ENCODE results near the gene GPR68.
"Not testable (repeated sequence)": the region's sequence is repeated elsewhere in the genome, so short reads cannot be mapped to it uniquely, and the experiment has no call there.

GPR68 gene

DNA sequence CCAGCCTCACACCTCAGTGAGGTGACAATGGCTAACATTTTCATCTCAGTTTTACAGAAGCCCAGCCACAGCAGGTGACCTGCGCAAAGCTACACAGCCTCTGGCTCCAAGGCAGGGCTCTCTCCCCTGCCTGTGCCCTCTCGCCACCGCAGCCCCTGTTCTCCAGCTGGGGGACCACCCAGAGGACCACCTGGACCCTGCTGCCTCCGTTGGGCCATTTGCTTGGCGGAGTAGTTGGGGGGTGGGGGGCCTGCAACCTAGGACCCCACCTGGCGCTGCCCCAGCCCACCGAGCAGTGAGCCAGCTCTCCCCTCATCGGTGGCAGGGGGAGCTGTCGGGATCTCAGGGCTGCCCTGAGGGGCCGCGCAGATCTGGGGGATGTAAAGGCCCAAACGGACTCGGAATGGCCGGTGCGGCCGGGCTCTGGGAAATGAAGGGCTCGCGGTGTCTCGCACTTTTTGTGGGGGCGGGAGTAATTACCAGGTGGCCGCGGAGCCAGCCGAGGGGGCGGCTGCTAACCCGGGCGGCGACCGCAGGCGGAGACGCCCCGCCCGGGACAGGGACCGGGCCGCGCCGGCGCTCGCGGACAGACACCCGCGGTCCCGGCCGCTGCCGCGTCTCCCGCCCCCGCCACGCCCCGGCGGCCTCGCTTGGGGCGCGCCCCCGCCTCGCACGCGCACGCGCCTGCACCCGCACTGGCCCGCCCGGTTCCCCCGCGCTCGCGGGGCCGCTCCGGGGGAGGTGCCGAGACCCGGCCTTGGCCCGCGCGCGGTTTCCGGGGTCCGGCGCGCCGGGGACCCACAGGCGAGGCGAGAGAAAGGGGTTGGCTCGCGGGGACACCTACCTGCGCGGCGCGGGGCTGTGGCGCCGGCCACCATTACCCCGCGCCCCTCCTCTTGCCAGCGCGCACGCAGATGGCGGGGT is 8.6 kb upstream of the GPR68 start:
- no peak for FAIRE-seq

DNA sequence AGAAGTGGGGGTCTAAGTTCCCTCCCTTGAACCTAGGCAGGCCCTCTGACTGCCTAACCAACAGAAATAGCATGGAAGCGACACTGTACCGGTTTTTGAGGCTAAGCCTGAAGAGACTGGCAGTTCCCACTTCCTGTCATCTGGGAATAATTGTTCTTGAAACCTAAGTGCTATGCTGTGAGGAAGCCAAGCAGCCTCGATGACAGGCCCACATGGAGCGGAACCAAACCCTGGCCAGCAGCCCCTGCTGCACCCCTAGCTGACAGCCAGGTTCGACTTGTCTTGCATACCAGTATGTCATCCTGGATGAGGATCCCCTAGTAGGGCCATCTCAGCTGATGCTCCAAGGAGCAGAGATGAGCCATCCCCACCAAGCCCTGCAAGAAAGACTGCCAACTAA is 6.4 kb upstream of the GPR68 start:
- FAIRE-seq = no peak

DNA sequence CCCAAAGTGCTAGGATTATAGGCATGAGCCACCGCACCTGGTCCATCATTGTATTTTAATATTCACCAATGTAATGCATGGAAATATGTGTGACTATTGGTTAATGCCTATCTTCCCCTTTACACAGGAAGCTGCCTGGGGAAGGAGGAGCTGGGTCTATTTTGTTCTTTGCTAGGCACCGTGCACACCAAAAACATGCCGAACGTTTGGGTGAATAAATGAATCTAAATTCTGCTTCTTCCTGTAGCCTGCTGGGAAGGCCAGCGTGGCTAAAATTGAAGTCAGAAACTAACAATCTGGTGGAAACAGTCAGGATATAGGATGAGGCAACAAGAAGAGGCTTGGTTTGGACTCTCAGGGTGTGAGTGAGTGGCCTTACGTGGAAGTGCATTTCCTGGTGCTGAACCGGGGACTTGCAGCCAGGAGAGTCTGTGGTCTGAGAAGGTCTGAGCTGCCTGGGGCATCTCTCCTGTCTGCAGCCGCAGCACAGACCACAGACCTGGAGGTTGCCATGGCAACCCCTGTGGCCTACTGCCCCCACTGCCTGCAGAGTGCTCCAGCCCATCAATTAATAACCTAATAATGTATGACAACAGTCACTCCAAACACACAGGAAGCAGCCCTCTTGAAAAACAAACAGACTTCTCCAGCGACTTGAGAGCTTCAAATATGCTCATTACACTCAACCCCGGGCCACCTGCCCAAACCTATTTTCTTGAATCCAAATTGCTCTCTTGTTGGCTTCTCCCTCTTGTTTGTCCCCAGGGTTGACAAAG is 5.5 kb upstream of the GPR68 start:
- FAIRE-seq = peak; percentile 33

DNA sequence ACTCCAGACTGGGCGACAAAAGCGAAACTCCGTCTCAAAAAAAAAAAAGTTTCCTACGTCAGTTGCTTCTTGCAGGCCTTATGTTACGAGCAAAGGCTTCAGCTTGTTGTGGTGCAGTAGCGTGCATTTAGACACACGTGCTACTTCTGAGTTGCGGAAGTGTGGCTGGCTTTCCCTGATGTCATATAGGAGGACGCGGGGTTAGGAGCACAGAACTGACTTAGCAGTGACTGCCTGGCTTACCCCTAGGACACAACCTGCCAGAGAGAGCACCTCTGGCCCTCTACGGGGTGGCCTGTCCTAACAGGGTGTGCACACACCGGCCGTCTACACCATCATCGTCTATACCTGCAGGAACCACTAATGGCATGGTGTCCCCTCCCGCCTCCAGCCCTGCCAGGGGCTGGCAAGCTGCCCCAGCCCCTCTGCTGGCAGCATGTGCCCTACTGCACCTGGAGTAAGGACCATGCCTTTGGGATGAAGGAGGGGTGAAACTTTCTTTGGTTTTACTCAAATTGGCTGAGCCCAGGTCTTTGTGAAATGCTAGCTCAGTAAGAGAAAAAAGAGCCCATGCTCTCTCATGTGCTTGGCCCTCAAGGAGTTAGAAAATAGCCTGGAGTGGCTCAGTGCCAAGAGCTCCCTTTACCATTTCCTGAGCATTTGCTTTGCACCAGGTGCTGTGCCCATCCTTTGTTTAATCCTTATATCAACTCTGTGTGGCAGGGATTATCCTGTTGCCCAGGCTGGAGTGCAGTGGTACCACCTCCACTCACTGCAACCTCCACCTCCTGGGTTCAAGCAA is 1.7 kb upstream of the GPR68 start:
- FAIRE-seq = no peak

DNA sequence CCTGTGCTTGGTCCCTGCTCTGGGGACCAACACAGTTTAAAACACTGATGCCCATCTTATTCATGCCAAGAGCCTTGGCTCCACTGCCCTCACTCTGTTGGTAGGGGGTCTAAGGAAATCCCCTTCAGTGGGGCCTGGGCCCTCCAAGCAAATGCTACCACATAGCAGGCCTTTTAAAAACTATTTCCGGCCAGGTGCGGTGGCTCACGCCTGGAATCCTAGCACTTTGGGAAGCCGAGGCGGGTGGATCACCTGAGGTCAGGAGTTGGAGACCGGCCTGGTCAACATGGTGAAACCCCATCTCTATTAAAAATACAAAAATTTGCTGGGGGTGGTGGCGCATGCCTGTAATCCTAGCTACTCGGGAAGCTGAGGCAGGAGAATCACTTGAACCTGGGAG is 1.1 kb upstream of the GPR68 start:
- not testable (repeated sequence) for FAIRE-seq

DNA sequence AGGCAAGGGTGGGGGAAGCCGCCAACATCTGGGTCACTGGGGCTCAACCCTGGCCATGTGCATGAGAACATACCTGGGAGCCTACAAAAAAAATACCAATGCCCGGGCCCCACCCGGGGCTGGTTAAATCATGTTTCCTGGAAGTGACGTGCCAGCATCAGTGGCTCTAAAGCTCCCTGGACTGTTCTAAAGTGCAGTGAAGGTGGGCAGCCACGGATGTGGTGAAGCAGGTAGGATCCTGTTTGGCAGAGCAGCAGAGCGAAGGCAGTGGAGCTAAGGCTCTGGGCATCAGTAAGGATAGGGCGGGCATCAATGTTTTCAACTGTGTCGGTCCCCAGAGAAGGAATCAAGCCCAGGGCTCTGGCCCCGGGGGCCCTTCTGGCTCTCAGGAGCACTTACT is 525 bp upstream of the GPR68 start:
- no peak for FAIRE-seq

DNA sequence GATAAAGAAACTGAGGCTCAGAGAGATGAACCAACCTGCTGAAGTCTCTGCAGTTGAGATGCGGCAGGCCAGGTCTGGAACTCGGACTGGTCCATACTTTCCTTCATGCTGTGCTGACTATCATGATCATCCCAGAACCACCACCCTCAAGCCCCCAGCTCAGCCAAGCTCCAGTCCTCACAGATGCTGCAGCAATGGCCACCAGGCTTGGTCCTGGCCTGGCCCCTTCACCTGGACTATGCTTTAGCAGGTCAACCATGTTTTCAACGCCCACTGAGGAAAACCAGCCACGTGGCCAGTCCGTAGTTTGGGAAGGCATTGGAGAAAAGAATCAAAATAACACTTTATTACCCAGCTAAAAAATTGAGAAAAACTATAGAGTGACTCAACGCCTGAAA is 1.4 kb downstream of the GPR68 start:
- FAIRE-seq = no peak

DNA sequence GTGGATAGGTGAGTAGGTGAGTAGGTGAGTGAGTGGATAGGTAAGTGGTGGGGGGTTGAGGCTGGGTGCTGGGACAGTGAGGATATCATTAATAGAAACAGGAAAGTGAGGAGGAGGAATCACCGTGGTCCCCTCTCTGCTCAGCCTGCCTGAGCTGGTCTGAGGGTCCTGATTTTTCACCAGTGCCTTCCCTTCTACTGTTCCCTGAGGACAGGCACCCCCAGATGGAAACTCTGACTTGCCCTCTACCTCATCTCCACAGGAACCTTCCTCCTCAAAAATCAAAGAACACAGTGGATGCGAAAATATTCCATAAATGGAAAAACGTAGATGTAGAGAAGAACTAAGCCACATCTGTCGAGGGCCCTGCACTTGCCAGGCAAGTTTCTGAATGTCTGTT is 1.9 kb downstream of the GPR68 start:
- no peak for FAIRE-seq

DNA sequence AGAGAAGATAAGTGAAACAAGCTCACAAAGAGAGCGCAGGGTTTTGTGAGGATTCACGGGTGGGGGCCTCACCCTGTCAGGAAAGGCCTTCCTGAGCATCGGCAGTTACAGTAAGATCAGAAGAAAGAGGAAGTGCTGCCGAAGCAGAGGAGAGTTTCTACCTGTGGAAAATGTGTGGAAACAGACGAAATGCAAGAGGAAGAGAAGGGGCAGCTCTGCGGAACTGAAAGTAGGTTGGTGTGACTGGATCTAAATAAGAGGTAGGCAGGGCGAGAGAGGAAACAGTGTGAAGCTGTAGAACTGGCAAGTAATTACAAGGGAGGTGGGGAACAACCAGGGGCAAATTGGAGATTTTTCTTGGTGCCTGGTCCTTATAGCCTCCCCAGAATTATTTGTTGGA is 2.6 kb downstream of the GPR68 start:
- FAIRE-seq = no peak

DNA sequence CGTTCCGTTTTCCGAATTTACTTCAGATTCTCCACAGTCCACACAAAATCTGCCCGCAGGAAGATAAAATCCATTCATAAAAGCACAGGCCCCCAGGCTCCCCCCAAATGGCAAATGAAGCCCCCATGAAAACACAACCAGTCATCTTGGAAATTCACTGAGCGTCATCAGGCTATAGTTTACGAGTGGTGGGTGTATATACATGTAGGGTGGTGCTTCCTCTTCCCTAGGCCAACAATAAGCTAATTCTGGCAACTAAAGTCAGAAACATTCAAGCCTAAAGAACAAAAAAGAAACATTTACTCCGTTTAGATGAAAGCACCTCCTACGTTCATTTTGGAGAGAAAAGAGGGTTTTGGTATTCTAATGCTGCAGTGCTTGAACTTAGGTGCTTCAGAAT is 5.8 kb downstream of the GPR68 start:
- FAIRE-seq = no peak

DNA sequence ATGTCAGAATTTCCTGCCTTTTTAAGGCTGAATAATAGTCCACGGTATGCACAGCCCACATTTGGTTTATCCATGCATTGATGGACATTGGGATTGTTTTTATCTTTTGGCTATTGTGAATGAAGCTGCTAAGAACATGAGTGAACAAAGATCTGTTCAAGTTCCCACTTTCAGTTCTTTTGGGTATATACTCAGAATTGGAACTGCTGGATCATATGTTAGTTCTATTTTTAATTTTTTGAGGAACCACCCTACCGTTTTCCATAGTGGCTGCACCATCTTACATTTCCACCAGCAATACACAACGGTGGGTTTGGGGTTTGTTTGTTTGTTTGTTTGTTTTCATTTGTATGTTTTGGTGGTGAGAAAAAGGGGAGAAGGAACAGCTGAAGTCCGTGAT is 6.4 kb downstream of the GPR68 start:
- FAIRE-seq = no peak

DNA sequence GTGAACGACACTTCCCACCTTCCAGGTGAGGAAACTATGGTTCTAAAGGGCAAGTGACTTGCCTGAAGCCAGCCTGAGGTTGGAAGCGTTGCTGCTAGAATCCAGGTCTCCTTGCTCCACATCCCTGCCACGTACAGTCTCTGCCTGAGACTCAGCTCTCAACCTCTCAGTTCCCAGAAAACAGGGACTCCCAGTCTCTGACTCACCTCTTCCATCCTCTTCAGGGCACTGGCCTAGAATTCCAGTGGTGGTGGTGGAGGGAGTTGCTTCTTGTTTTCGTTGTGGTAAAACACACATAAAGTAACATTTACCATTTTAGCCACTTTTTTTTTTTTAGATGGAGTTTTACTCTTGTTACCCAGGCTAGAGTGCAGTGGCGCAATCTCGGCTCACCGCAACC is 7.3 kb downstream of the GPR68 start:
- FAIRE-seq = no peak

DNA sequence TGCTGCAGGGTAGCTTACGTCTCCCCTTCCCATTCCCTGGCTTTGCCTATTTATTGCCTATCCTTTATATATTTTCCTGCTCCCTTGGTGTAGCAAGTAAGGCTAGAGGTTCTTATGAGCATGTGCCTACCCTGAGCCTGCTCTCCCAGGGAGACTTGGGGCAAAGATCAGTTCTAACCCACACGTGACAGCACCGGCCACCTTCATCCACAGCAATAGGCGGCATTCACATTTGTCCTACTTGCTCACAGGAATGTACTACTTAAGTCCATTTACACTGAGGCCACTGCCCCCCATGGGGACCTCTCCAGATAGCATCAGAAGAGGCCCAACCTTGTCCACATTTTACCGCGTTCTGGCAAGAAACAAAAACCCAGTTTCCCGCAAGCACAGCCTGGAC is 8.7 kb downstream of the GPR68 start:
- no peak for FAIRE-seq

DNA sequence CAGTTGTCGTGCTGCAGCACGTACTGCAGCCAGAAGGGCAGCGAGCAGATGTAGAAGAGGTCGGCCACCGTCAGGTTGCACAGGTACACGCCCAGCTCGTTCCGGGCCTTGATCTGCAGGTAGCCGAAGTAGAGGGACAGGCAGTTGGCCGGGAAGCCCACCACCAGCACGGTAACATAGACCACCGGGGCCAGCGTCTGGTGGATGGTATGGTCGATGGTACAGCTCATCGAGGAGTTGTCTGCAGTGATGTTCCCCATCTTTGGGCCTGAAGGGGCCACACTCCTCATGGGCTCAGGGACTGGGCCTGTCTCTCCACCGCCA is 9.8 kb downstream of the GPR68 start:
- FAIRE-seq = no peak

DNA sequence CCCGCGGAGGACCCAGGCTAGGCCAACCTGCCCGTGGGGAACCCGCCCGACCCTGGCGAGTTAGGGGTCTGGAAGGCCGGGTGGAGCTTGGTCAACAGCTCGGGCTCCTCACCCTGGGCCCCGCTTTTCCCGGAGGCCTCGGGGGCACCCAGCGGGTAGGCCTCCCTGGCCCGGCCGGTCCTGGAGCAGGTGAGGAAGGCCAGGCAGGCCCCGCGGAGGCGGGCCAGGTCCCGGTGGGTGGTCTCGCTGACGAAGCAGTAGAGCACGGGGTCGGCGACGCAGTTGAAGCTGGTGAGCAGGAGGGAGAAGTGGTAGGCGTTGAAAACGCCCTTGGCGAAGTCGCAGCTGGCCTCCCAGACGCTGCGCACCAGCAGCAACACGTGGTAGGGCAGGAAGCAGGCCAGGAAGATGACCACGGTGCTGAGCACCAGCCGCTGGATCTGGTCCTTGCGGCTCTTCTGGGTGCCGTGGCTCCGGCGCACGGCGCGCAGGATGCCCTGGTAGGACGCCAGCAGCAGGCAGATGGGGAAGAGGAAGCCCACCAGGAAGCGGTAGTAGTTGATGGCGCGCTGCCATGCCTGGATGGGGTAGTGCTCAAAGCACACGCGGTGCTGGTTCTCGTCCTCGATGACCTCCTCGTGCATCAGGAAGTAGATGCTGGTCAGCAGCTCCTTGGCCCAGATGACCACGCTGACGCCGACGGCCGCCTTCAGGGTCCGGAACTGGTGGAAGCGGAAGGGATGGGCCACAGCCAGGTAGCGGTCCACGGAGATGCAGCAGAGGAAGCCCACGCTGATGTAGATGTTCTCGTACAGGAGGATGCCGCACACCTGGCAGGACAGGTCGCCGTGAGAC is 10.3 kb downstream of the GPR68 start:
- no peak for FAIRE-seq

DNA sequence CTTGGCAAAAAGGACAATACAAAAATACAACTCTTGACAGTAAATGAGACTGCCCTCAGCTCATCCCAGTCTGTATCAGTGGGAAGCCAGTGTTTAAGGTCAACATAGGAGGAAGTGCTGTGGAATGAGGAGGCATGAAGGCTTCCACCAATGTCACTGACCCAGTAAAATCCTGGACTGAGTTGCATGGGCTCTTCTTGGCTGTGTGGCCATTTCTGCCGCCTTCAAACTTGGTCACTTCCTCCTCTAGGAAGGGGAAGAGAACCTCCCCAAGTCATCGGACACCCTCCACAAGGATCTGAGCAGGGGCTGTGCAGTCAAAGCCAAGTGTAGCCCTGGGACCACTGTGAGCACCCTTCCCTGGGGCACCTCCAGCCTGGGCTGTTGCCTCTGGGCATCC is 11.9 kb downstream of the GPR68 start:
- FAIRE-seq = no peak

DNA sequence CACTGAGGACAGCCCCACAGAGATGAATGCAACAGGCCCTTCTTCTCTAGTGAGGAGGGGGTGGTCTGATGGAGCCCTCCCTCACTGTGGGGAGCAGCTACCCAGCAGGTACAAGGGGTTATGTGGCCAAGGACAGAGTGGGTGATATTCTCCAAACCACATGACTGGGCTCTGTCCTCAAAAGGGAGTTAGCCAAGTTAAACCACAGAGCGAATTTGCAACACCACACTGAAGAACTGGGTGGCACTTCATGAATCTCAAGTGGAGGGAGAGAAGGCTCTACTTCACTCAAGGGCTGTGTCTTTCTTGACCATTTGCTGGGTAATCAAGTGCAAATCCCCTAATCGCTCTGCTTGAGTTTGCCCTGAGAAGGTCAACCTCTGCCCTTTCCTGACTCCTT is 12.5 kb downstream of the GPR68 start:
- no peak for FAIRE-seq

DNA sequence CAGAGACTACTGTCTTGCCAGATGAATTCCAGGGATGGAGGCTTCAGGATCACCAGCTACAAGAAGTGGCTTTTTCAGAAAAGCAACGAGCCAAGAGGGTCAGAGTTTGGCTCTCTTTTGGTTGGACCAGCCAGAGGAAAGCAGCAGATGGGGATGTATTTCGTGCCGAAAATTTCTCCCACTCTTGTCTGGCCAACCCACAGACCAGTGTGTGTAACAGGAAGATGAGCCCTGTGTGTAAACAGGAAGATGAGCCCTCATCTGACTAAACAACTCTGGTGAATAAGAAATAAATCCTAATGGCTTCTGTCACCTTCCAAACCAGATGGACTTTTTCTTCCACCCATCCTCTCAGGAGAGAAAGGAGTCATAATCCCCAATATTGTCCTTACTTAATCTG is 13.1 kb downstream of the GPR68 start:
- FAIRE-seq = no peak

DNA sequence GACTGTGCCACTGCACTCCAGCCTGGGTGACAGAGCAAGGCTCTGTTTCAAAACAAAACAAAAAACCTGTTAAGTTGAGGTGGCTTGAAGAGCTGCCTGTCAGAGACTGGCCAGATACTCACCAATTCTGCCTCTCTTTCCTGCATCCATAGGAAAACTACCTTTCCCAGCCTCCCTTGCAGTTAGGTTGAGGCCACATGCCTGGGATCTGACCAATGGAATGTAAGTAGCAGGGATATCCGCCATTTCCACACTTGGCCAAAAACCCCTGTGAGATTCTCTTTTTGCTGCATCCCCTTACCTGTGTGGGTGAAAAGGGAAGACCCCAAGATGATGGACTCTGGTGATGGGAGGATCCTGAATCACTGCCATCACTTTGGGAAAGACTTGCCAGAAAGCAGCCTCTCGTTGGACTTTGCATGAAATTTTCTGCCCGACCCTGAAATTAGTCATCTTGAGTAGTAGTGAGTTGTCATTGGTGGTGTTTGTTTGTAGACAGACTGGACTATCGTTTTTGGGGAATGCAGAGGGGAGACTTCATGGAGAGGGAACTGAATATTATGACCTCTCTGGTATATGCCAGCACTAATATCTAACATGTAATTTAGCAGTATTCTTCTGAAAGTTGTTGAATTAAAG is 14.0 kb downstream of the GPR68 start:
- no peak for FAIRE-seq

DNA sequence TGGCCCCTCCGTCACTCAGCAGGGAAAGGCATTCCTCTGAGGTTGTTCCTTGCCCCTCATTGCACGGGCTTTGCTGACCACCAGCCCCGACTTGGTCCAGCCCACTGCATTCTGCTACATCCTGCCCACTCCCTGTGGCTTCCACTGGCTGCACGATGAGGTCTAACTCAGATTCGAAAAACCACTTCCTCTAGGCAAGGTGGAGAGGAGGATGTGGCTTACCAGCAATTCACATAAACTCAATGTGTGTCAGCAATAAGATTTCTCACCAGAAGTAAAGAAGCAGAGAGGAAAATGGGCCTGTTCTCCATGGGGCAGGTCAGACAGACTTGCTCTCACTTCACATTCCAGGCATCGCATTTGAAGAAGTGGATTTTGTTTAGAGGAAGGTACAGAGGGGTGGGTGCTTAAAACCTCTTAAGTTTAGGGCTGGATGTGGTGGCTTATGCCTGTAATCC is 14.7 kb downstream of the GPR68 start:
- FAIRE-seq = no peak

DNA sequence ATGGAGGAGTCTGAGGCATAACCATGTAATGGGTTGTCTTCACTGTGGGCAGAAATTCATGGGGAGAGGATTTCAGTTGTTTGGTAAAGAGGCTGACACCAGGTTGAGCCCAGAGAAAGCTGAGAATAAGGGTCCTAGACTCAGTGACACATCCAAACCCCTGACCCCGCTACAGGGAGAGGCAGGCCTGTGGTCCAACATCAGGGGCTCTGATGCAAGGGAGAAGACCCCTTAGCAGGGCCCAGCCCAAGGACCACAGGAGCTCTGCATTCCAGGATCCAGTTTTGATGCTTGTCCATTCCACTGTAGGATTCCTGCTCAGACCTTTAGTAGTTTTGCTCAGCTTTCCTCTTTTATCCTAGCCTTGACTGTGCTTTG is 15.5 kb downstream of the GPR68 start:
- no peak for FAIRE-seq

Measured in islet of Langerhans (tissue), 1 donor.